ENCODE data around the gene PHTF2. TPM values are rescaled to one million over a fixed set of nuclear protein-coding genes. Genes with fewer than 3 reads are reported as not detected.
"Not testable (repeated sequence)": the region's sequence is repeated elsewhere in the genome, so short reads cannot be mapped to it uniquely, and the experiment has no call there.

Gene PHTF2
- total RNA-seq, 1 experiment from 2014 or later: 52.0 TPM

DNA sequence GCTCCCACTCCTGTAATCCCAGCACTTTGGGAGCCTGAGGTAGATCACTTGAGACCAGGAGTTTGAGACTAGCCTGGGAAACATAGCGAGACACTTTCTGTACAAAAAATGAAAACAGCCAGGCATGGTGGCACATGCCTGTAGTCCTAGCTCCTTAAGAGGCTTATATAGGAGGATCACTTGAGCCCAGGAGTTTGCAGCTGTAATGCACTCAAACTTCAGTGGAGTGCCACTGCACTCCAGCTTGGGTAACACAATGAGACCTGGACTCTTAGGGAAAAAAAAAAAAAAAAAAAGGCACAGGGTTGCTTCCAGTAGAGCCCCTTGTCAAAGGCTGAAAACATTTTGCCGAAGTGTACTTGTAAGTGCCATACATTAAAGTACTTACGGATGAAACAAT is 195.3 kb downstream of the PHTF2 start:
- H3F3A ChIP-seq (ENCODE audit: insufficient read depth, low read depth): no peaks in the 10 kb centered on the region
- intact Hi-C loops (cut with micrococcal nuclease; ENCODE audit: unreplicated experiment): no loop called here
- no peak overlapping the region for H3K27ac ChIP-seq
- H4K20me1 ChIP-seq (ENCODE audit: insufficient read depth): no peaks in the 10 kb centered on the region
- ChIA-PET CTCF (interaction anchor here (0.5 kb wide), 1 partner anchor 314 kb away, joined by 3 read pairs; no protein-coding TSS in a partner anchor), POLR2A (ENCODE audit: unreplicated experiment) (interaction anchor here (0.6 kb wide), 1 partner anchor 21 kb away, joined by 3 read pairs; no protein-coding TSS in a partner anchor)
- no peaks in the 10 kb centered on the region for H3K79me2 ChIP-seq (ENCODE audit: low read depth)
- BruUV-seq (replicated peaks): no TSS peak
- no peaks in the 10 kb centered on the region for H3K9me3 ChIP-seq (ENCODE audit: insufficient read depth, low read depth)
- no peak overlapping the region for H2AFZ ChIP-seq
- H3K4me1 ChIP-seq (replicated peaks; ENCODE audit: insufficient read depth): peaks cover 11% of the 10 kb centered on the region; the same call in 1 of the 2 replicates
- TF ChIP-seq EZH2 (IDR thresholded peaks at IDR 0.05; ENCODE audit: low read depth): no peak
- TF ChIP-seq CTCF (conservative IDR thresholded peaks at IDR 0.05): no peak
- DNase-seq: no peak
- H3K27me3 ChIP-seq (ENCODE audit: insufficient read depth, low read depth): no peaks in the 10 kb centered on the region
- no peak overlapping the region for H3K4me2 ChIP-seq
- no peaks in the 10 kb centered on the region for H3K36me3 ChIP-seq (ENCODE audit: low read depth)
- no peak overlapping the region for H3K4me3 ChIP-seq
- no peaks in the 10 kb centered on the region for H3K9me2 ChIP-seq (ENCODE audit: insufficient read depth)

- POLR2A ChIA-PET (ENCODE audit: unreplicated experiment): no interaction called here
- BruUV-seq (replicated peaks): no TSS peak
These were observed 197.1 kb downstream of the PHTF2 start for GRCh38 chr7:77995717-77996116.

GRCh38 chr7:77999168-77999567 is 200.6 kb downstream of the PHTF2 start:
- H3K4me3 ChIP-seq; H3K4me1 ChIP-seq (replicated peaks; ENCODE audit: insufficient read depth); H3F3A ChIP-seq (ENCODE audit: insufficient read depth, low read depth); DNase-seq; H3K27me3 ChIP-seq (ENCODE audit: insufficient read depth, low read depth); H3K27ac ChIP-seq; H2AFZ ChIP-seq; H3K4me2 ChIP-seq; H3K9me2 ChIP-seq (ENCODE audit: insufficient read depth); H3K9me3 ChIP-seq (ENCODE audit: insufficient read depth, low read depth); BruUV-seq (replicated peaks); intact Hi-C loops (cut with micrococcal nuclease; ENCODE audit: unreplicated experiment); H4K20me1 ChIP-seq (ENCODE audit: insufficient read depth); H3K36me3 ChIP-seq (ENCODE audit: low read depth); POLR2A ChIA-PET (ENCODE audit: unreplicated experiment); H3K79me2 ChIP-seq (ENCODE audit: low read depth): not testable (repeated sequence)
- CTCF ChIA-PET: interaction anchor here (0.6 kb wide), 1 partner anchor 237 kb away, joined by 4 read pairs; no protein-coding TSS in a partner anchor

More at GRCh38 chr7:77995717-77996116, 197.1 kb downstream of the PHTF2 start:
- Histone ChIP-seq H4K20me1 (ENCODE audit: insufficient read depth) (no peaks in the 10 kb centered on the region), H3K4me2 (no peak overlapping the region), H3K79me2 (ENCODE audit: low read depth) (no peaks in the 10 kb centered on the region), H3K4me1 (replicated peaks; ENCODE audit: insufficient read depth) (no peaks in the 10 kb centered on the region), H3F3A (ENCODE audit: insufficient read depth, low read depth) (no peaks in the 10 kb centered on the region), H3K27me3 (ENCODE audit: insufficient read depth, low read depth) (no peaks in the 10 kb centered on the region), H3K9me3 (ENCODE audit: insufficient read depth, low read depth) (no peaks in the 10 kb centered on the region), H3K9me2 (ENCODE audit: insufficient read depth) (no peaks in the 10 kb centered on the region), H3K4me3 (no peak overlapping the region), H2AFZ (no peak overlapping the region), H3K27ac (no peak overlapping the region), H3K36me3 (ENCODE audit: low read depth) (no peaks in the 10 kb centered on the region)
- intact Hi-C loops (cut with micrococcal nuclease; ENCODE audit: unreplicated experiment): no loop called here
- no peak for TF ChIP-seq EZH2 (IDR thresholded peaks at IDR 0.05; ENCODE audit: low read depth)
- TF ChIP-seq CTCF (conservative IDR thresholded peaks at IDR 0.05): no peak
- no peak for DNase-seq
- CTCF ChIA-PET: no interaction called here

DNA sequence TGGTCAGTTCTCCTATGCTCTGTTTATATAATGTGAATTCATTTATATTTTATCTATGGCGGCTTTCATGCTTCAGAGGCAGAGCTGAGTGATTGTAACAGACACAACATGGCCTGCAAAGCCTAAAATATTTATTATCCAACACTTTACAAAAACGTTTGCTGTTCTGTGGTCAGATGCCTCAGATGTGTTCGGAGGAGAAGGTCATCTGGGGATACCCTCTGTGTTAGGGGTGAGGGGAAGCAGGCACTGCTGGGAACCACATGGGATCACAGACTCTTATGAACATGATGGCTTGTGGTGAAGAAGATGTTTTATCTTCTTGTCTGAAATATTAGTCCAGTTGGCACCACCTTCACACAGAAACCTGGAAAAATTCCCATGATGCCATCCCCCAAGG is 203.4 kb downstream of the PHTF2 start:
- no peaks in the 10 kb centered on the region for H3K27me3 ChIP-seq (ENCODE audit: insufficient read depth, low read depth)
- ChIA-PET CTCF (no interaction called here), POLR2A (ENCODE audit: unreplicated experiment) (no interaction called here)
- H4K20me1 ChIP-seq (ENCODE audit: insufficient read depth): no peaks in the 10 kb centered on the region
- no peak overlapping the region for H3K4me3 ChIP-seq
- no peak overlapping the region for H3K4me2 ChIP-seq
- H3K4me1 ChIP-seq (replicated peaks; ENCODE audit: insufficient read depth): no peaks in the 10 kb centered on the region
- H2AFZ ChIP-seq: no peak overlapping the region
- intact Hi-C loops (cut with micrococcal nuclease; ENCODE audit: unreplicated experiment): no loop called here
- no peaks in the 10 kb centered on the region for H3F3A ChIP-seq (ENCODE audit: insufficient read depth, low read depth)
- no peaks in the 10 kb centered on the region for H3K9me3 ChIP-seq (ENCODE audit: insufficient read depth, low read depth)
- H3K27ac ChIP-seq: no peak overlapping the region
- H3K79me2 ChIP-seq (ENCODE audit: low read depth): no peaks in the 10 kb centered on the region
- DNase-seq: no peak
- H3K9me2 ChIP-seq (ENCODE audit: insufficient read depth): no peaks in the 10 kb centered on the region
- BruUV-seq (replicated peaks): no TSS peak
- TF ChIP-seq EZH2 (IDR thresholded peaks at IDR 0.05; ENCODE audit: low read depth): no peak
- TF ChIP-seq CTCF (conservative IDR thresholded peaks at IDR 0.05): no peak
- H3K36me3 ChIP-seq (ENCODE audit: low read depth): no peaks in the 10 kb centered on the region

Data from PC-9 (cell line).